AG04450 (cell line): ENCODE measurements around the gene GLDC. TPM values are rescaled to one million over a fixed set of nuclear protein-coding genes. Genes with fewer than 3 reads are reported as not detected.

Source experiments
- CTCF ChIA-PET: fragments of 300-600, 350-600 bp; formaldehyde crosslinking; extraction: SDS; loops from one replicate; lab custom pipeline; 2022; ENCODE audit warnings: antibody characterized with exemption, inconsistent platforms; lab: Charles Lee
- POLR2A ChIA-PET: fragments of 350-600 bp; formaldehyde crosslinking; extraction: SDS; loops from one replicate; lab custom pipeline; 2021; ENCODE audit warnings: antibody characterized with exemption, inconsistent platforms; lab: Yijun Ruan, JAX
- DNase-seq: peaks from one replicate; pipeline ENCODE4 v3.0.0-alpha.2; 2011; ENCODE audit warnings: low read depth, low spot score
- H3K27ac ChIP-seq: one replicate; pipeline ENCODE4 v1.5.1; 2012; ENCODE audit warnings: low read depth, low read length, control low read depth
- H3K27me3 ChIP-seq: one replicate; pipeline ENCODE4 v1.6.0; 2012; ENCODE audit warnings: low read length; ENCODE audit not compliant: control insufficient read depth, insufficient read depth
- H3K4me3 ChIP-seq: 2 replicates; pipeline ENCODE4 v1.5.1; 2011; ENCODE audit warnings: mild to moderate bottlenecking, low read depth, low read length, control low read depth
- H3K9me3 ChIP-seq: 2 replicates; pipeline ENCODE4 v1.5.1; 2012; ENCODE audit warnings: low read length; ENCODE audit not compliant: control insufficient read depth, insufficient read depth
- CTCF ChIP-seq: IDR thresholded peaks from 2 replicates; pipeline ENCODE4 v1.5.1; 2011; ENCODE audit warnings: low read depth, low read length, control low read depth, inconsistent platforms
- polyA plus RNA-seq: library from polyadenylated mRNA; depleted of rRNA; stranded (reverse); fragments of >200 nt; gene quantifications from 2 replicates; pipeline ENCODE4 v1.2.3, GENCODE V29; 2011

GLDC gene
- polyA plus RNA-seq, 1 experiment, result 0.20 TPM

GRCh38 chr9:6525326-6526045, 120.0 kb downstream of the GLDC start:
- Histone ChIP-seq H3K4me3 (no peak overlapping the region), H3K27ac (peak overlapping the region; percentile 68), H3K9me3 (peaks cover 3% of the 10 kb centered on the region), H3K27me3 (no peaks in the 10 kb centered on the region)
- ChIA-PET POLR2A (interaction anchor here (0.7 to 3.0 kb wide), 3 partner anchors 27 to 112 kb away, joined by 3 to 16 read pairs (median 5); no protein-coding TSS in a partner anchor), CTCF (interaction anchor here (0.6 to 1.0 kb wide), 4 partner anchors 16 to 687 kb away, joined by 3 to 9 read pairs (median 4); no protein-coding TSS in a partner anchor)
- peak; percentile 45 for DNase-seq
- TF ChIP-seq CTCF, result no peak

GRCh38 chr9:6522263-6522662, 123.3 kb downstream of the GLDC start:
- peaks cover 3% of the 10 kb centered on the region for H3K9me3 ChIP-seq
- H3K27me3 ChIP-seq, result no peaks in the 10 kb centered on the region
- no peak overlapping the region for H3K4me3 ChIP-seq
- H3K27ac ChIP-seq, result no peak overlapping the region
- POLR2A ChIA-PET, result no interaction called here
- CTCF ChIA-PET, result no interaction called here
- no peak for TF ChIP-seq CTCF
- no peak for DNase-seq

- no peak for TF ChIP-seq CTCF
- no peak for DNase-seq
- CTCF ChIA-PET, result interaction anchor here (0.6 kb wide), 1 partner anchor 157 kb away, joined by 5 read pairs; no protein-coding TSS in a partner anchor
- Histone ChIP-seq H3K27ac (no peak overlapping the region), H3K9me3 (no peaks in the 10 kb centered on the region), H3K27me3 (no peaks in the 10 kb centered on the region), H3K4me3 (no peak overlapping the region)
- POLR2A ChIA-PET, result no interaction called here
These were observed 133.4 kb downstream of the GLDC start for GRCh38 chr9:6512085-6512657.

GRCh38 chr9:6506571-6506970, 139.0 kb downstream of the GLDC start:
- no peak overlapping the region for H3K27ac ChIP-seq
- H3K4me3 ChIP-seq, result no peak overlapping the region
- POLR2A ChIA-PET, result no interaction called here
- TF ChIP-seq CTCF, result no peak
- CTCF ChIA-PET, result no interaction called here
- no peaks in the 10 kb centered on the region for H3K27me3 ChIP-seq
- H3K9me3 ChIP-seq, result no peaks in the 10 kb centered on the region
- DNase-seq, result no peak

- no peak for TF ChIP-seq CTCF
- ChIA-PET CTCF (no interaction called here), POLR2A (no interaction called here)
- Histone ChIP-seq H3K27ac (no peak overlapping the region), H3K9me3 (no peaks in the 10 kb centered on the region), H3K27me3 (no peaks in the 10 kb centered on the region), H3K4me3 (no peak overlapping the region)
- DNase-seq, result no peak
These were observed 143.1 kb downstream of the GLDC start for GRCh38 chr9:6502399-6502798.
